ENCODE results near the gene CCDC170. TPM values are rescaled to one million over a fixed set of nuclear protein-coding genes. Genes with fewer than 3 reads are reported as not detected.

CCDC170 gene
- polyA plus RNA-seq, 1 donor, result 1.8 TPM

DNA sequence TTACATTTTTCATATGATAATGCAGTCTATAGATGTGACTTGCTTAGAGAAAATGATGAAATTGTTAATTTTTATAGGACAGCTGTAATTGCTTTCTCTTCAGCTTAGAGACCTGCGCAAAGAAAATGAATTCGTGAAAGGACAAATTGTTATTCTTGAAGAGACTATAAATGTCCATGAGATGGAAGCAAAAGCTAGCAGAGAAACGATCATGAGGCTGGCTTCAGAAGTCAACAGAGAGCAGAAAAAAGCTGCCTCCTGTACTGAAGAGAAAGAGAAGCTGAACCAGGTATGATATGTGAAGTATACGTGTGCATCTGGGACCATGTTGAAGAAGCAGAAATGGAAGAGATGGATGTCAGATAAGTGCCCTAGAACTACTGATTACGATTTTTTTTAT, 54.4 kb downstream of the CCDC170 start:
- no peak for DNase-seq

GRCh38 chr6:151549790-151550189, 56.0 kb downstream of the CCDC170 start:
- no peak for DNase-seq

DNA sequence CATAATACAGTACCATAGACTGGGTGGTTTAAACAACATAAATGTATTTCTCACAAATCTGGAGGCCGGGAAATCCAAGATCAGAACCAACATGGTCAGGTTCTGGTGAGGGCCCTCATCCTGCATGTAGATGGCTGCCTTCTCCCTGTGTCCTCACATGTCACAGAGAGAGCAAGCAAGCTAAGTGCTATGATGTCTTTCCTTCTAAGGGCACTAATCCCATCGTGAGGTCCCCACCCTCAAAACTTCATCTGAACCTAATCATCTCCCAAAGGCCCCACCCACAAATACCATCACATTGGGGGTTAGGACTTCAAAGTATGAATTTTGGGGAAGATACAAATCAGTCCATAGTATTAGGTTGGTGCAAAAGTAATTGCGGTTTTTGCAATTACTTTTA, 56.8 kb downstream of the CCDC170 start:
- no peak for DNase-seq

GRCh38 chr6:151551223-151551857, 57.5 kb downstream of the CCDC170 start:
- no peak for DNase-seq

- DNase-seq, result no peak
Observed at GRCh38 chr6:151553416-151554165, 59.8 kb downstream of the CCDC170 start.

GRCh38 chr6:151561238-151561637, 67.4 kb downstream of the CCDC170 start:
- DNase-seq, result no peak

DNA sequence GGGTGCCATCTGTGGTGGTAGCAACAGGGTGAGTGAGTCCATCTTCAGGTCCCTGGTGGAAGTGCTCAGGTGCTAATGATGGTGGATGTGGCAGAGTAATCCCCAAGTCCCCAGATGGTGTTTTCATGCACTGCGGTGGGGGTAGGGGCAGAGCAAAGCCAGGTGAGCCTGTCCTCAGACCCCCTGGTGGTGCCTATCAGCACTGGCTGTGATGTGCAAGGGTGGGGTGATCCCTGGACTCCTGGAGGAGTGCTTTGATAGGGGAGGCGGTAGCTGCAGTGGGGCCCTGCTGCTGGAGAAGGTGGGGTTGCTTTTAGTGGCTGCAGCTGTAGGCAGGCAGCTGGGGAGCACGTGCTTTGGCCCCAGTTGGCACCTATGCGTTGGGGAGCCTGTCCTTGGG, 70.8 kb downstream of the CCDC170 start:
- DNase-seq, result no peak

- no peak for DNase-seq
Observed at GRCh38 chr6:151565940-151566339, 72.1 kb downstream of the CCDC170 start.

DNA sequence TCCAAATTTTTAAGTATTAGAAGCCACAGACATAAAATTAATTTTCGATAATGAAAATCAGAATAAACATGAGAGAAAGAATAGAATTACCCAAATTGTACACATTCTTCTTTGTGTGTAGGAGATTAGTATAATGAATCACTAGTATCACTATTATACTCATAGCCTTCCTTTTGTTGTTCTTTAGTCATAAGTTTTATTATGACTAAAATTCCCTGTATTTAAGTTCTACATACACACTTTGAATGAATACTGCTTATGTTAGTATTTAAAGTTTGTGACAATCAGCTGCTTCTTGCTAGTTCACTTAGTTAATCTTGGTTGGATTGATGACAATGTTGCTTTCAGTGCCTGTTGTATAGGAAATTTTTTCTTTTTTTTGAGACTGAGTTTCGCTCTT, 72.7 kb downstream of the CCDC170 start:
- no peak for DNase-seq

DNA sequence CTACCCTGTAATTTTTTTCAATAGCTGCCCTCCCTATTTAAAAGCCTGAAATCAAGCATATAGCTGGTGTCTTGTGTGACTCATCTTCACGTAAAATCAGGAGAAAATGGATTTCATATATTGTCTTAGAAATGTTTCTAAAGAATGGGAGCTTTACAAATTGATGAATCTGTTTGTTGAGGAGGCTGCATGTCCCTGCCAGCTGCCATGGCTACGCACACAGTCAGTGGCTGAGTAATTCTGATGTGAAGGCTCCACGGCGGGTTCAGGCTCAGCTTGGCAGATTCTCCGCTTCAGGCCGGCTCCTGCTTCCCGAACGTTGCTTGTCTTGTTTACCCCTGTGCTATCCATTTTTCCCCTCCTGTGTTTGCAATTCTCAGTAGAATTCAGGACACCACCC, 82.8 kb downstream of the CCDC170 start:
- DNase-seq, result no peak

DNA sequence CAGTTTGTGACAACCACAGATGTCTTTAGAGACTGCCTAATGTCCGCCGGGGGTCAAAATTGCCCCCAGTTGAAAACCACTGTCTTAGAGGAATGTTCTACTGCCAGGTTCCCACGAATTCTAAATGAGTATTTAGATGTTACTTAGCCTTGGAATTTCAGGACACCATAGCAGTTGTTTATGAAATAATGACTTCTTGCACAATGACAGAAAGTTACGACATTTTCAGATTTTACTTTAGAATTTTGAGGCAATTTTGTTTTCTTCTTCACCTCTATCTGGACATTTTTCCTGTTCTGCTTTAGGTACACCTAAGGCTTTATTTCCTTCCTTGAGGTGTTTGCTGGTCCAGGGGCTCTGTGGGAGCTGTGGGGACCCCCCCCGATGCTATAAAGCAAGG, 83.4 kb downstream of the CCDC170 start:
- DNase-seq, result no peak

- no peak for DNase-seq
Observed at GRCh38 chr6:151585741-151586140, 91.9 kb downstream of the CCDC170 start.

- DNase-seq, result no peak
Observed at GRCh38 chr6:151589667-151590066, 95.8 kb downstream of the CCDC170 start.

GRCh38 chr6:151590742-151591141, 96.9 kb downstream of the CCDC170 start:
- DNase-seq, result no peak

- DNase-seq, result no peak
Observed at GRCh38 chr6:151592449-151593159, 98.8 kb downstream of the CCDC170 start.

GRCh38 chr6:151609146-151609902, 115.5 kb downstream of the CCDC170 start:
- no peak for DNase-seq

- no peak for DNase-seq
Observed at GRCh38 chr6:151610326-151610725, 116.5 kb downstream of the CCDC170 start.

DNA sequence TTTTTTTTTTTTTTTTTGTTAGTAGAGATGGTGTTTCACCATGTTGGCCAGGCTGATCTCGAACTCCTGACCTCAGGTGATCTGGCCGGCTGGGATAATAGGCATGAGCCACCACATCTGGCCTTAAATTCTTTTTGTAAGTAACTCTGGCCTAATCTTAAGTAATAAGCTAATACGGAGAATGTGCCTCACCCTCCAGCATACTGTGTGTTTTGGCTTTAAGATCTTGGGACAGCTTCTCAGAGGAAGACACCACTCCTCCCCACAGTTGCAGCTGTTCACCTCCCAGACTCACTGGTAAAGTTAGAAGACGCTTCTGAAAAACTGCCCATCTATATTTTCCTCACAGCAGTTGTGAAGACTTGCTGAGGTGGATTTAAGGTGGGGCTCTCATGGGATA, 120.8 kb downstream of the CCDC170 start:
- no peak for DNase-seq

DNA sequence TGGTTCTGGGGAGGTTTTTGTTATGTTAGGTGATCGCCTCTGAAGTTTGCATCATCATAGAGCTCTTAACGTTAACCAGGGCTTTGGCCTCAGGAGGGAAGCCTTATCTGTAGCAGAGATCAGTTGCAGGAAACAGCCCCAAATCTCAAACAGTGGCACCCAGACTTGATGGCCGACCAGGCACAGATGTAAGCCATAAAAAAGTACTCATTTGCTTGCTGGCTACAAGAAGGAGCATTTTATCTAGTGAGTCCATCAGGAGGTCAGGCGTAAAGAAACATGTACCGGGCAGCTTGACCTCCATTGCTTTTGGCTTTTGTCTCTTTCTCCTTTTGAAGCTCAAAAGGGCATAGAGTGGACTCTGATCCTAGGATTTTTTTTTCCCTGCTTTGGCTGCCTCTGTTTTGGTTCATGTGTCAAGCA, 122.3 kb downstream of the CCDC170 start:
- no peak for DNase-seq

- DNase-seq, result no peak
Observed at GRCh38 chr6:151616600-151616999, 122.8 kb downstream of the CCDC170 start.

DNA sequence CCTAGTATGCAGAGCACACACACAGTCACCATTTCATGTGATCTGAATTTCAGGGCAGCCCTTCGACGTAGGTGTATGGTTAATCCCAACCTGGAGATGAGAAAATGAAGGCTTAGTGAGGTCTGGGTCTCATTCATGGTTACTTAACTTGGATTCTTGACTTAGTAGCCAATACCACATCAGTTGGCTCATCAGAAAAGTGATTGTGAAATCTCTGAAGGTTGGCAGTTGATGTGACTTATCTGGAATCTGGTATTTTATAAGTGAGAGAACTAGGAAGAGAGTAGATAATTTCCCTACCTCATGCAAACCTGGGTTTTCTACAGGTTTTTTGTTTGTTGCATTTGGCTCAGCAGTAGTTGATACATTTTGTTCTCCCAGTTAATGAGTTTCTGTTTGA, 123.7 kb downstream of the CCDC170 start:
- DNase-seq, result no peak

DNA sequence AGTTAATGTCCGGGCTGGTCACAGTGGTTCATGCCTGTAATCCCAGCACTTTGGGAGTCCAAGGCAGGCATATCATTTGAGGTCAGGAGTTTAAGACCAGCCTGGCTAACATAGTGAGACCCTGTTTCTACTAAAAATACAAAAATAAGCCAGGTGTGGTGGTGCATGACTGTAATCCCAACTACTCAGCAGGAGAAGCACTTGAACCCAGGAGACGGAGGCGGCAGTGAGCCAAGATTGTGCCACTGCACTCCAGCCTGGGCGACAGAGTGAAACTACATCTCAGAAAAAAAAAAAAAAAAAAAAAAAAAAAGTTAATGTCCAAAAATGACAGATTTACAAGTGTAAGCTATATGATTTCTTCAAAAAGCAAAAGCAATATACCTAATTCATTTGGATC, 124.9 kb downstream of the CCDC170 start:
- no peak for DNase-seq

DNA sequence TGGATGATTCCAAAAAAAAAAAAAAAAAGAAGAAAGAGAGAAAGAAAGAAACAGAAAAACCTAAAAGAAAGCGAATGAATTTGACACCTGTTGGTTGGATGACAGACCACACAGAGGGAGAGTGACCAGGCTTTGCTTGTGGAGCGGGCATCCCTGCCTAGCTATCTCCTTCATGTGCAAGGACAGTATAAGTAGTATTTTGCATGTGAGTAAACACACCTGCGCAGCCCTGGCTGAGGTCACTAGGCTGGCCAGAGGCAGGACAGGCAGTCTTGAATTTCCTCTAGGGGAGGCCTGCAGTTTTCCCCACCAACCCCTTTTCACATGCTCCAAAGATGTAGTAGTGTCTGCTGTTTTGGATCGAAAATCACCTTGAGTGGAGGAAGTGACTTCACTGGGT, 126.4 kb downstream of the CCDC170 start:
- DNase-seq, result no peak

Data from hindlimb muscle (tissue), 1 donor.